Astrocyte (in vitro differentiated cells and primary cell): ENCODE data around the gene PCBP3. TPM values are rescaled to one million over a fixed set of nuclear protein-coding genes. Genes with fewer than 3 reads are reported as not detected.

ENCODE experiments used
- DNase-seq: peaks from one replicate; pipeline ENCODE4 v3.0.0-alpha.2; 2010; ENCODE audit warnings: low read depth
- FAIRE-seq: peaks from 2 replicates; lab custom pipeline; 2011; peaks lifted over from hg19 to GRCh38; lab: Jason Lieb, UNC
- H2AFZ ChIP-seq: 2 replicates; pipeline ENCODE4 v1.6.0; 2012; ENCODE audit warnings: low read depth, low read length, inconsistent platforms
- H3K27ac ChIP-seq: 2 replicates; pipeline ENCODE4 v1.5.1; 2011; ENCODE audit warnings: low read depth, low read length, inconsistent platforms
- H3K27me3 ChIP-seq: 2 replicates; pipeline ENCODE4 v1.6.0; 2011; ENCODE audit warnings: low read length, inconsistent platforms; ENCODE audit not compliant: insufficient read depth
- H3K36me3 ChIP-seq: 2 replicates; pipeline ENCODE4 v1.5.1; 2011; ENCODE audit warnings: low read length, inconsistent platforms; ENCODE audit not compliant: insufficient read depth
- H3K4me1 ChIP-seq: 2 replicates; pipeline ENCODE4 v1.5.1; 2011; ENCODE audit warnings: low read length, inconsistent platforms; ENCODE audit not compliant: insufficient read depth
- H3K4me2 ChIP-seq: 2 replicates; pipeline ENCODE4 v1.6.0; 2012; ENCODE audit warnings: low read length, inconsistent platforms
- H3K4me3 ChIP-seq: 2 replicates; pipeline ENCODE4 v1.5.1; 2011; ENCODE audit warnings: low read depth, mild to moderate bottlenecking, low read length, inconsistent platforms; ENCODE audit not compliant: insufficient read depth
- H3K79me2 ChIP-seq: 2 replicates; pipeline ENCODE4 v1.6.0; 2012; ENCODE audit warnings: mild to moderate bottlenecking, low read length, inconsistent platforms; ENCODE audit not compliant: insufficient read depth
- H3K9ac ChIP-seq: 2 replicates; pipeline ENCODE4 v1.6.0; 2012; ENCODE audit warnings: mild to moderate bottlenecking, low read length, inconsistent platforms
- H3K9me3 ChIP-seq: 2 replicates; pipeline ENCODE4 v1.5.1; 2012; ENCODE audit warnings: low read depth, mild to moderate bottlenecking, low read length, inconsistent platforms; ENCODE audit not compliant: insufficient read depth
- H4K20me1 ChIP-seq: 2 replicates; pipeline ENCODE4 v1.6.0; 2012; ENCODE audit warnings: low read length, inconsistent platforms; ENCODE audit not compliant: insufficient read depth
- H3K27ac Mint-ChIP-seq: one replicate; pipeline ENCODE4 v1.8.0; 2021; ENCODE audit warnings: mild to moderate bottlenecking, mixed read lengths; ENCODE audit not compliant: unreplicated experiment
- H3K27me3 Mint-ChIP-seq: one replicate; pipeline ENCODE4 v1.8.0; 2021; ENCODE audit warnings: low read depth, mixed read lengths; ENCODE audit not compliant: unreplicated experiment
- H3K36me3 Mint-ChIP-seq: one replicate; pipeline ENCODE4 v1.8.0; 2021; ENCODE audit warnings: low read depth, mixed read lengths; ENCODE audit not compliant: unreplicated experiment
- H3K4me1 Mint-ChIP-seq: one replicate; pipeline ENCODE4 v1.8.0; 2021; ENCODE audit warnings: low read depth, mixed read lengths; ENCODE audit not compliant: unreplicated experiment
- H3K4me3 Mint-ChIP-seq: one replicate; pipeline ENCODE4 v1.8.0; 2021; ENCODE audit warnings: mild to moderate bottlenecking, moderate library complexity, mixed read lengths; ENCODE audit not compliant: unreplicated experiment
- H3K9me3 Mint-ChIP-seq: one replicate; pipeline ENCODE4 v1.8.0; 2021; ENCODE audit warnings: mild to moderate bottlenecking, mixed read lengths; ENCODE audit not compliant: unreplicated experiment
- EZH2 ChIP-seq: IDR thresholded peaks from 2 replicates; pipeline ENCODE4 v1.6.1; 2012; ENCODE audit warnings: mild to moderate bottlenecking, low read length, inconsistent platforms; ENCODE audit not compliant: insufficient read depth
- total RNA-seq: library from RNA; stranded (reverse); gene quantifications from 2 replicates; pipeline ENCODE4 v1.2.1, GENCODE V29; 2021
- TF ChIP-seq, protein P1 (sequence below): IDR thresholded peaks from 2 replicates; pipeline ENCODE4 v1.5.1; 2011; ENCODE audit warnings: low read depth, mild to moderate bottlenecking, inconsistent platforms, low read length, moderate library complexity; ENCODE audit not compliant: insufficient read depth

The PCBP3 gene
- total RNA-seq, 1 donor from 2014 or later = 1.8 TPM

DNA sequence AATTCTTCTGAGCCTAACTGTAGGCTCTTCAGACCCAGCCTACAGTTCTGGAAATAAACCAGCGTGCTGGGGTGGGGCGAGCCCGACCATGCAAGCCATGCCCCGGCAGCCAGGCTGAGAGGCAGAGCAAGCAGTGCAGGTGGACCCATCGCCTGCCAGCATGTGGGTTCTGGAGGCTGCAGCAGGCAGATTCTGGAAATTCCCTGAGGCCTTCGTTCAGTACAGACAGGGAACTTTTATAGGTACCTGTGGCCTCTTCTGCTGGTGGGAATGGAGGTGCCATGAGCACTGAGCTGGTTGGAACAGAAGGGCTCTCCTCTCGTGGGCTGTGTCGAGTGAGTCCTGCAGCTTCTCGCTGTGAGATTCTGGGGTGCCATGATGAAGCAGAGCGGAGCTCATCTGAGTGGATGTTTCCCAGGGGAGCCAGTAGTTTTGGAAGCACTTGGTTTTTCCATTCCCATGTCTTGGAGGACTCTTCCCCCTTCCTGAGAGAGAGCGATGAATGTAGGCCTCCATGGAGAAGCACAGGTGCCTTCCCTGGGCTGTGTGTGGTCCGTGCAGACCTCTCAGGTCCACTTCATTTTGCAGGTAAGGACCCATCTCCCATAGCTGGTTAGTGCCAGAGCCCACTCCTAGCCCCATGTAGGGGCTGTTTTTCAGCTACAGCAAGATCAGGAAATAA, 94.1 kb downstream of the PCBP3 start:
- Histone ChIP-seq H3K27ac (no peak overlapping the region), H3K9ac (no peak overlapping the region), H3K4me1 (no peaks in the 10 kb centered on the region), H3K27me3 (no peaks in the 10 kb centered on the region), H3K9me3 (no peaks in the 10 kb centered on the region), H3K4me2 (no peak overlapping the region), H3K4me3 (no peak overlapping the region), H3K36me3 (no peaks in the 10 kb centered on the region), H4K20me1 (peaks cover 3% of the 10 kb centered on the region), H2AFZ (no peak overlapping the region), H3K79me2 (no peaks in the 10 kb centered on the region)
- DNase-seq (no peak), FAIRE-seq (no peak)
- Mint-ChIP-seq H3K9me3 (peaks cover 1% of the 10 kb centered on the region), H3K4me3 (no peak overlapping the region), H3K36me3 (peaks cover 3% of the 10 kb centered on the region), H3K27me3 (peaks cover 20% of the 10 kb centered on the region), H3K27ac (no peak overlapping the region), H3K4me1 (peaks cover 4% of the 10 kb centered on the region)
- TF ChIP-seq, protein P1, sequence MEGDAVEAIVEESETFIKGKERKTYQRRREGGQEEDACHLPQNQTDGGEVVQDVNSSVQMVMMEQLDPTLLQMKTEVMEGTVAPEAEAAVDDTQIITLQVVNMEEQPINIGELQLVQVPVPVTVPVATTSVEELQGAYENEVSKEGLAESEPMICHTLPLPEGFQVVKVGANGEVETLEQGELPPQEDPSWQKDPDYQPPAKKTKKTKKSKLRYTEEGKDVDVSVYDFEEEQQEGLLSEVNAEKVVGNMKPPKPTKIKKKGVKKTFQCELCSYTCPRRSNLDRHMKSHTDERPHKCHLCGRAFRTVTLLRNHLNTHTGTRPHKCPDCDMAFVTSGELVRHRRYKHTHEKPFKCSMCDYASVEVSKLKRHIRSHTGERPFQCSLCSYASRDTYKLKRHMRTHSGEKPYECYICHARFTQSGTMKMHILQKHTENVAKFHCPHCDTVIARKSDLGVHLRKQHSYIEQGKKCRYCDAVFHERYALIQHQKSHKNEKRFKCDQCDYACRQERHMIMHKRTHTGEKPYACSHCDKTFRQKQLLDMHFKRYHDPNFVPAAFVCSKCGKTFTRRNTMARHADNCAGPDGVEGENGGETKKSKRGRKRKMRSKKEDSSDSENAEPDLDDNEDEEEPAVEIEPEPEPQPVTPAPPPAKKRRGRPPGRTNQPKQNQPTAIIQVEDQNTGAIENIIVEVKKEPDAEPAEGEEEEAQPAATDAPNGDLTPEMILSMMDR = no peak
- no peak for TF ChIP-seq EZH2

DNA sequence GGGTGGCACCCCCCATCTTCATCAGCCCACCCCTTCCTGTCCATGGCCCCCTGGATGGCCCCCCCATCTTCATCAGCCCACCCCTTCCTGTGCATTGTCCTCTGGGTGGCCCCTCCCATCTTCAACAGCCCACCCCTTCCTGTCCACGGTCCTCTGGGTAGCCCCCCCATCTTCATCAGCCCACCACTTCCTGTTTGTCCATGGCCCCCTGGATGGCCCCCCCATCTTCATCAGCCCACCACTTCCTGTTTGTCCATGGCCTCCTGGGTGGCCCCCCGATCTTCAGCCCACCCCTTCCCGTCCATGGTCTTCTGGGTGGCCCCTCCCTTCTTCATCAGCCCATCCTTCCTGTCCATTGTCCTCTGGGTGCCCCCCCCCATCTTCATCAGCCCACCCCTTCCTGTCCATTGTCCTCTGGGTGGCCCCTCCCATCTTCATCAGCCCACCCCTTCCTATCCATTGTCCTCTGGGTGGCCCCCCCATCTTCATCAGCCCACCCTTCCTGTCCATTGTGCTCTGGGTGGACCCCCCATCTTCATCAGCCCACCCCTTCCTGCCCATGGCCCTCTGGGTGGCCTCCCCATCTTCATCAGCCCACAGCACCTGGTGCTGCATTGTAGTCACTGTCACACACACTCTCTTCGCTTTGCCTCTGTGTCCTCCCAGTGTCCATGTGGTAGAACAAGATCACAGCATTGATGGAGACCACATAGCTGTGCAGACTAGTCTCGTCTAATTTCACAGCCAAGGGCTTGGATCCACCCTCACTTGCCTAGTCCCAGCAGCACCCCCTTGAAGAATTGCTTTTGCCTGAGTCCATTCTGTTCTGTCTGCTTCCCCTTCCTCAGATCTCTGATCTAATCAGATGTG, 95.9 kb downstream of the PCBP3 start:
- no peak overlapping the region for H3K27ac ChIP-seq
- Mint-ChIP-seq H3K27me3 (peaks cover 19% of the 10 kb centered on the region), H3K4me3 (no peak overlapping the region), H3K9me3 (no peaks in the 10 kb centered on the region), H3K27ac (no peak overlapping the region), H3K36me3 (peaks cover 1% of the 10 kb centered on the region), H3K4me1 (peaks cover 4% of the 10 kb centered on the region)
- H2AFZ ChIP-seq = no peak overlapping the region
- no peaks in the 10 kb centered on the region for H3K27me3 ChIP-seq
- TF ChIP-seq EZH2 = no peak
- no peaks in the 10 kb centered on the region for H3K79me2 ChIP-seq
- no peak overlapping the region for H3K4me3 ChIP-seq
- no peak overlapping the region for H3K4me2 ChIP-seq
- FAIRE-seq = no peak
- peaks cover 3% of the 10 kb centered on the region for H4K20me1 ChIP-seq
- H3K36me3 ChIP-seq = no peaks in the 10 kb centered on the region
- H3K9ac ChIP-seq = no peak overlapping the region
- no peak for DNase-seq
- H3K4me1 ChIP-seq = no peaks in the 10 kb centered on the region
- H3K9me3 ChIP-seq = no peaks in the 10 kb centered on the region

DNA sequence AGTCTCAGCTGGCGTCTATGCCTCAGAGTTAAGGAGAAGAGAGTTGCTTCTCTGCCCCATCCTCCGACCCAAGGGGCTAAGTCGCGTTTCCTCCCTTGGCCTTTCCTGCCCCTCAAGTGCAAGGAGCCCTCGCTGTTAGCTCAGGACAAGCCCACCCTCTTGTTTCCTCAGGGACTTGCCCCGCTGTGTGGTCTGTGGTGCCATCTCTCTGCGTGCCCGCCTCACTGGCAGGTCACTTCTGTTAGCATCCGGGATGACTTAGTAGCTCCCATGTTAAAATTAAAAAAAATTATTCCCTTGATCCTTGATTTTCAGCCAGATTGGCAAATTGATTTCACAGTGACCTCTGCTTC, 96.5 kb downstream of the PCBP3 start:
- Histone ChIP-seq H3K4me1 (no peaks in the 10 kb centered on the region), H3K9ac (no peak overlapping the region), H3K4me3 (no peak overlapping the region), H3K36me3 (no peaks in the 10 kb centered on the region), H3K9me3 (no peaks in the 10 kb centered on the region), H3K79me2 (no peaks in the 10 kb centered on the region), H3K27ac (no peak overlapping the region), H3K4me2 (no peak overlapping the region), H3K27me3 (no peaks in the 10 kb centered on the region), H4K20me1 (peaks cover 3% of the 10 kb centered on the region), H2AFZ (no peak overlapping the region)
- Mint-ChIP-seq H3K36me3 (peaks cover 4% of the 10 kb centered on the region), H3K27ac (no peak overlapping the region), H3K4me1 (peaks cover 4% of the 10 kb centered on the region), H3K27me3 (peaks cover 13% of the 10 kb centered on the region), H3K4me3 (no peak overlapping the region), H3K9me3 (peaks cover 2% of the 10 kb centered on the region)
- TF ChIP-seq EZH2 = no peak
- TF ChIP-seq, protein P1 = no peak
- FAIRE-seq (no peak), DNase-seq (no peak)
